ENCODE results near the gene TNNI3K.

TNNI3K gene

DNA sequence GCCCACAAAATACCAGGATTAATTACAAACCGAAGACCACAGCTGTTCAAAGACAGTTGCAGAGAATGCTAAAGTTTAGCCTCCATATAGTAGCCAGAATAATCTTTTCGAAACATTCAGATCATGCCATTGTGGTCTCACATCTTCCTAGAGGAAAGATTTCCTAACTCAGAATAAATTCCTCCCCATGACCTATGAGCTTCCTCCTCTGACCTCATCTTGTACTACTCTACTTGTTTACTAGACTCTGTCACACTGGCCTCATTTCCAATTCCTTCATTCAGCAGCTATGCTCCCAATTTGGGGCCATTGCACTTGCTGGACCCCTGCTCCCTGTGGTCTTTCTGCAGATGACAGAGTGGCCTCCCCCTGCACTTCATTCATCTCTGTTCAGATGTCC is 349.0 kb downstream of the TNNI3K start:
- DNase-seq: no peak

DNA sequence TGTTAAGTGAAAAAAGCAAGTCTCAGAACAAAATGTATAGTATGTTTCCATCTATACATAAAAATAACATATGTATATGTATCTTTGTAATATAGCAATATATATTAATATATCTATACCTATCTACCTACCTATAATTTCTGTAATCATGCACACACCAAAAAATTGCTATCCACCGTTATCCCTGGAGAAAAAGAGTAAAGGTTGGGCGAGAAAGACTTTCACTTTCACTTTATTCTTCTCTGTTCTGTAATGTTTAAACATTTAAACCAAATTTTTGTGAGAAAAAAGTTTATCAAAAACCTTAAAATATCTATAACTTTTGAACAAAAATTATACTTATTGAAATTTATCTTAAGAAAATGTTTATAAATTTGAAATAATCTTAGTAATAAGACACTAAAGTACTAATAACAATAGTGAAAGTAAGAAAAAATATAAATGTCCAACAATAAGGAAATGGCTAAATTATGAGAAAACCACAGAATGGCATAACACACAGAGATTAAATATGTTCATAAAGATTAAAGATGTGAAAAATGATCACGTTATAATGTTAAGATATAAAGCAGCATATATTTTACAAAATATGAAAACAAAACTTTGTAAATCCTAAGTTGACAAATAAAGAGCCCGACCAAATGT is 351.2 kb downstream of the TNNI3K start:
- DNase-seq: no peak

GRCh38 chr1:74587888-74588287 is 352.7 kb downstream of the TNNI3K start:
- DNase-seq: no peak

- no peak for DNase-seq
These were observed 355.1 kb downstream of the TNNI3K start for GRCh38 chr1:74590288-74590687.

DNA sequence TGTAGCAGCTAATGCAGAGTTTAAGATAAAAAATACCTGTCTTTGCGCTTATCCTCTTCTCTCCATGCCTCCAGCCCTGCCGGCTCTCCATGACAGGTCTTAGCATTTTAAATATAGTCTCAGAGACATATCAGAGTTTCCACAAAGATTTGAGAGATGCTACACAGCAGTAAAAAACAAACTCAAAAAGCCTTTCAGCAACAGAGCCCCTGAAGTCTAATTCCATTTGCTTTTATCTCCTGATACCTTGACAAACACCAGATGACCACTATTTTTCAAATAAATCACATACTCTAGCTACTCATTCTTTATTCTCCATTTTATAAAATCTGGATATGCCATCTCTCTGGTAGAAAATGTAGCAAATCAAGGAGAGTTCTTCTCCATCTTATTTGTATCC is 356.8 kb downstream of the TNNI3K start:
- no peak for DNase-seq

DNA sequence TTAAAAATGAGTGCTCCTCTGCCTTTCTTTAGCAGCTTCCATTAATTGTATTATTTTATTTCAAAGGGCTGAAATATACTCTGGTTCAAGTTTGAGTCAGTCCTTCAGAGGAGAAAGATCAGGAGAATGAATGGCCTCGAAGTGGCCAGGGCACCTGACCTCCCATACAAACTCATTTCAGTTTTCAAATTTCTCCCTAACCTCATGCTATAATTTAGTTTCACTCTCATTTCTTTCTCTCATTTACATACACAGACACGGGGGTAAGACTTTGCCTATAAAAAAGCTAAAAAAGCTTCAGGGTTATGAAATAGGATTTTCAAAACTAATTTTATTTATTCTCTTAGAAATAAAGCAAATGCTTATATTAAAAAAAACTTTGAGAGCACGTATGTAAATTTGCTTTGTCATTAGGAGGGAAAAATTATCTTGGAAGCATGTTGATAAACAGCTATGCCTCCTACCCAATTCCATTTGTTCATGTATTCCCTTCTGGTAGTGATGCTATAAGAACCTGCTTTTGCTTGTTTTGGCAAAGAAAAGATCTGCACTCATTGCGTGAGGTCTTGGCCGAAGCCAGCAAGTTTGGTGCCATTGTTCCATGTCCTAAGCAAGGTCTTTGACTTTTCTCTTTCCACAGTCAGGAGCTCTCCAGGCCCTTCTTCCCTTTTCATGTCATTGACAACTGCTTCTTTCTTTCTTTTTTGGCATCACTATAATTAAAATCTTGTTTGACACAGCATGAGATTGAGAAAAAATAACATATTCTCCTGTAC is 357.6 kb downstream of the TNNI3K start:
- no peak for DNase-seq

Measured in SIG-M5 (cell line).